Activated CD8-positive, alpha-beta T cell treated with anti-CD3 and anti-CD28 coated beads for 36 hours (primary cell): ENCODE data around the gene SLC35F3. TPM values are rescaled to one million over a fixed set of nuclear protein-coding genes. Genes with fewer than 3 reads are reported as not detected.

Experiments used
- ATAC-seq: fragments of 200-7000 bp; cut with Tn5 transposase; one replicate; pipeline ENCODE4 v1.10.0; 2021; ENCODE audit warnings: mild to moderate bottlenecking, moderate library complexity
- CTCF ChIA-PET: fragments of 350-600 bp; sonication (Branson Sonifier 250); formaldehyde crosslinking; loops from one replicate; lab custom pipeline; 2021; ENCODE audit warnings: antibody characterized with exemption; lab: Charles Lee
- POLR2A ChIA-PET: fragments of 350-600 bp; sonication (Branson Sonifier 250); formaldehyde crosslinking; loops from one replicate; lab custom pipeline; 2021; ENCODE audit warnings: antibody characterized with exemption; lab: Charles Lee
- DNase-seq: peaks from one replicate; pipeline ENCODE4 v3.0.0-alpha.2; 2020
- H3K27ac Mint-ChIP-seq: one replicate; pipeline ENCODE4 v1.8.0; 2021; ENCODE audit warnings: mild to moderate bottlenecking, mixed read lengths
- H3K27me3 Mint-ChIP-seq: one replicate; pipeline ENCODE4 v1.8.0; 2021; ENCODE audit warnings: mixed read lengths
- H3K36me3 Mint-ChIP-seq: one replicate; pipeline ENCODE4 v1.8.0; 2021; ENCODE audit warnings: low read depth, mixed read lengths
- H3K4me1 Mint-ChIP-seq: one replicate; pipeline ENCODE4 v1.8.0; 2021; ENCODE audit warnings: low read depth, mixed read lengths
- H3K4me3 Mint-ChIP-seq: one replicate; pipeline ENCODE4 v1.8.0; 2021; ENCODE audit warnings: mild to moderate bottlenecking, moderate library complexity, mixed read lengths
- H3K9me3 Mint-ChIP-seq: one replicate; pipeline ENCODE4 v1.8.0; 2021; ENCODE audit warnings: mixed read lengths
- CTCF ChIP-seq: fragments of 200-600 bp; IDR thresholded peaks from one replicate; pipeline ENCODE4 v1.8.0; 2022; ENCODE audit warnings: antibody characterized with exemption, mild to moderate bottlenecking
- intact Hi-C: fragments of 100-400 bp; cut with micrococcal nuclease; formaldehyde crosslinking; loops from one replicate; pipeline ENCODE4 v1.10.0; 2022
- total RNA-seq, 2 experiments: library from RNA; stranded (reverse); gene quantifications; one replicate each; pipeline ENCODE4 v1.2.3, GENCODE V29; 2021

Gene SLC35F3
- total RNA-seq, 2 experiments from 2014 or later: 3.1 to 3.5 TPM

GRCh38 chr1:234253732-234254131, 349.3 kb downstream of the SLC35F3 start:
- ATAC-seq: no peak
- CTCF ChIA-PET: no interaction called here
- POLR2A ChIA-PET: no interaction called here
- no peak overlapping the region for H3K4me3 Mint-ChIP-seq
- no peak for TF ChIP-seq CTCF
- H3K9me3 Mint-ChIP-seq: peaks cover 6% of the 10 kb centered on the region
- no peaks in the 10 kb centered on the region for H3K36me3 Mint-ChIP-seq
- H3K27ac Mint-ChIP-seq: no peak overlapping the region
- intact Hi-C loops: no loop called here
- DNase-seq: no peak
- H3K27me3 Mint-ChIP-seq: peaks cover 12% of the 10 kb centered on the region
- H3K4me1 Mint-ChIP-seq: no peaks in the 10 kb centered on the region

- intact Hi-C loops: no loop called here
- Mint-ChIP-seq H3K27me3 (peaks cover 22% of the 10 kb centered on the region), H3K36me3 (no peaks in the 10 kb centered on the region), H3K4me3 (no peak overlapping the region), H3K9me3 (peaks cover 8% of the 10 kb centered on the region), H3K4me1 (peaks cover 8% of the 10 kb centered on the region), H3K27ac (no peak overlapping the region)
- ATAC-seq (peak; percentile 30), DNase-seq (peak; percentile 11)
- ChIA-PET CTCF (no interaction called here), POLR2A (no interaction called here)
- TF ChIP-seq CTCF: no peak
Measured at GRCh38 chr1:234256359-234256758, 351.9 kb downstream of the SLC35F3 start.

- CTCF ChIA-PET: interaction anchor here (2.7 kb wide), 1 partner anchor 52 kb away, joined by 9 read pairs; no protein-coding TSS in a partner anchor
- DNase-seq: no peak
- ATAC-seq: no peak
- peaks cover 26% of the 10 kb centered on the region for H3K27me3 Mint-ChIP-seq
- H3K9me3 Mint-ChIP-seq: peaks cover 8% of the 10 kb centered on the region
- no peak overlapping the region for H3K4me3 Mint-ChIP-seq
- no peak overlapping the region for H3K27ac Mint-ChIP-seq
- no peaks in the 10 kb centered on the region for H3K36me3 Mint-ChIP-seq
- intact Hi-C loops: no loop called here
- peaks cover 8% of the 10 kb centered on the region for H3K4me1 Mint-ChIP-seq
- POLR2A ChIA-PET: no interaction called here
- no peak for TF ChIP-seq CTCF
Measured at GRCh38 chr1:234258071-234258470, 353.6 kb downstream of the SLC35F3 start.

GRCh38 chr1:234260578-234260977, 356.1 kb downstream of the SLC35F3 start:
- ChIA-PET POLR2A (interaction anchor here (1.0 kb wide), 1 partner anchor 93 kb away, joined by 4 read pairs; no protein-coding TSS in a partner anchor), CTCF (interaction anchor here (2.7 kb wide), 1 partner anchor 49 kb away, joined by 9 read pairs; no protein-coding TSS in a partner anchor)
- peaks cover 8% of the 10 kb centered on the region for H3K9me3 Mint-ChIP-seq
- H3K4me3 Mint-ChIP-seq: no peak overlapping the region
- ATAC-seq: peak; percentile 86
- TF ChIP-seq CTCF: no peak
- DNase-seq: peak; percentile 53
- peaks cover 25% of the 10 kb centered on the region for H3K27me3 Mint-ChIP-seq
- intact Hi-C loops: loop anchor here (5.0 kb wide), 1 partner anchor 52 kb away; no protein-coding TSS in a partner anchor
- no peaks in the 10 kb centered on the region for H3K36me3 Mint-ChIP-seq
- H3K4me1 Mint-ChIP-seq: peaks cover 8% of the 10 kb centered on the region
- peak overlapping the region; percentile 12 for H3K27ac Mint-ChIP-seq

GRCh38 chr1:234261545-234261944, 357.1 kb downstream of the SLC35F3 start:
- H3K27me3 Mint-ChIP-seq: peaks cover 26% of the 10 kb centered on the region
- ChIA-PET POLR2A (no interaction called here), CTCF (interaction anchor here (0.9 to 3.2 kb wide), 2 partner anchors 14 to 48 kb away, joined by 3 to 22 read pairs; no protein-coding TSS in a partner anchor)
- DNase-seq: no peak
- no peak overlapping the region for H3K27ac Mint-ChIP-seq
- H3K4me3 Mint-ChIP-seq: no peak overlapping the region
- intact Hi-C loops: loop anchor here (5.0 kb wide), 1 partner anchor 51 kb away; no protein-coding TSS in a partner anchor
- ATAC-seq: no peak
- peaks cover 8% of the 10 kb centered on the region for H3K9me3 Mint-ChIP-seq
- no peak for TF ChIP-seq CTCF
- peaks cover 8% of the 10 kb centered on the region for H3K4me1 Mint-ChIP-seq
- H3K36me3 Mint-ChIP-seq: no peaks in the 10 kb centered on the region
